HT1080 (cell line): ENCODE results near the gene RPA3. TPM values are rescaled to one million over a fixed set of nuclear protein-coding genes. Genes with fewer than 3 reads are reported as not detected.

Experiments used
- DNase-seq: peaks from one replicate; pipeline ENCODE4 v3.0.0-alpha.2; 2015; ENCODE audit warnings: low read depth
- total RNA-seq: library from RNA; depleted of rRNA; stranded (reverse); fragments of >200 nt; shearing (Covaris generic); gene quantifications from 2 replicates; pipeline ENCODE4 v1.2.3, GENCODE V29; 2014; rRNA removed

Gene RPA3
- total RNA-seq, 1 experiment from 2014 or later: 45.0 TPM

GRCh38 chr7:7612519-7612918 is 105.9 kb downstream of the RPA3 start:
- no peak for DNase-seq

GRCh38 chr7:7609330-7609729 is 109.1 kb downstream of the RPA3 start:
- DNase-seq: no peak

GRCh38 chr7:7607010-7607409 is 111.4 kb downstream of the RPA3 start:
- DNase-seq: no peak

GRCh38 chr7:7596176-7596575 is 122.2 kb downstream of the RPA3 start:
- DNase-seq: no peak

- peak; percentile 2 for DNase-seq
Observed at GRCh38 chr7:7595451-7595850, 123.0 kb downstream of the RPA3 start.

Other genes with a start within 250 kb of the RPA3 start
- not detected in 2 replicates for gene COL28A1, start 182.7 kb downstream of the RPA3 start, total RNA-seq
- 24.0 and 25.9 TPM in 2 replicates for gene MIOS, start 151.7 kb downstream of the RPA3 start, total RNA-seq
- gene UMAD1, start 77.9 kb downstream of the RPA3 start, total RNA-seq: 6.5 and 12.2 TPM in 2 replicates